ENCODE results near the gene KCNMA1.

Gene KCNMA1

GRCh38 chr10:77081481-77081891, 556.1 kb downstream of the KCNMA1 start:
- DNase-seq (ENCODE audit: insufficient read length, low spot score) (no peak), FAIRE-seq (no peak)

- no peak for DNase-seq (ENCODE audit: insufficient read length, low spot score)
- FAIRE-seq = no peak
Measured at GRCh38 chr10:77080361-77081027, 557.1 kb downstream of the KCNMA1 start.

GRCh38 chr10:77079592-77080300, 557.9 kb downstream of the KCNMA1 start:
- FAIRE-seq (no peak), DNase-seq (ENCODE audit: insufficient read length, low spot score) (no peak)

GRCh38 chr10:77077316-77077945, 560.2 kb downstream of the KCNMA1 start:
- DNase-seq (ENCODE audit: insufficient read length, low spot score) (no peak), FAIRE-seq (no peak)

GRCh38 chr10:77075926-77076325, 561.7 kb downstream of the KCNMA1 start:
- no peak for DNase-seq (ENCODE audit: insufficient read length, low spot score)
- FAIRE-seq = no peak

GRCh38 chr10:77074104-77074624, 563.4 kb downstream of the KCNMA1 start:
- FAIRE-seq (no peak), DNase-seq (ENCODE audit: insufficient read length, low spot score) (no peak)

- no peak for DNase-seq (ENCODE audit: insufficient read length, low spot score)
- FAIRE-seq = no peak
Measured at GRCh38 chr10:77073663-77073960, 564.0 kb downstream of the KCNMA1 start.

- FAIRE-seq (no peak), DNase-seq (ENCODE audit: insufficient read length, low spot score) (no peak)
Measured at GRCh38 chr10:77072836-77073662, 564.6 kb downstream of the KCNMA1 start.

- DNase-seq (ENCODE audit: insufficient read length, low spot score) (no peak), FAIRE-seq (no peak)
Measured at GRCh38 chr10:77072361-77072835, 565.2 kb downstream of the KCNMA1 start.

GRCh38 chr10:77071956-77072355, 565.7 kb downstream of the KCNMA1 start:
- no peak for FAIRE-seq
- DNase-seq (ENCODE audit: insufficient read length, low spot score) = no peak

- DNase-seq (ENCODE audit: insufficient read length, low spot score) (no peak), FAIRE-seq (no peak)
Measured at GRCh38 chr10:77071001-77071511, 566.6 kb downstream of the KCNMA1 start.

GRCh38 chr10:77070346-77070745, 567.3 kb downstream of the KCNMA1 start:
- no peak for FAIRE-seq
- no peak for DNase-seq (ENCODE audit: insufficient read length, low spot score)

GRCh38 chr10:77068969-77069368, 568.6 kb downstream of the KCNMA1 start:
- DNase-seq (ENCODE audit: insufficient read length, low spot score) (no peak), FAIRE-seq (no peak)

- DNase-seq (ENCODE audit: insufficient read length, low spot score) (no peak), FAIRE-seq (no peak)
Measured at GRCh38 chr10:77068272-77068671, 569.3 kb downstream of the KCNMA1 start.

GRCh38 chr10:77062381-77062780, 575.2 kb downstream of the KCNMA1 start:
- no peak for DNase-seq (ENCODE audit: insufficient read length, low spot score)

GRCh38 chr10:77060913-77061312, 576.7 kb downstream of the KCNMA1 start:
- no peak for DNase-seq (ENCODE audit: insufficient read length, low spot score)
- FAIRE-seq = no peak

More at GRCh38 chr10:77062381-77062780, 575.2 kb downstream of the KCNMA1 start:
- no peak for FAIRE-seq

- FAIRE-seq (no peak), DNase-seq (ENCODE audit: insufficient read length, low spot score) (no peak)
Measured at GRCh38 chr10:77056650-77057049, 581.0 kb downstream of the KCNMA1 start.

- DNase-seq (ENCODE audit: insufficient read length, low spot score) (no peak), FAIRE-seq (no peak)
Measured at GRCh38 chr10:77052593-77052992, 585.0 kb downstream of the KCNMA1 start.

- no peak for FAIRE-seq
- no peak for DNase-seq (ENCODE audit: insufficient read length, low spot score)
Measured at GRCh38 chr10:77051837-77052236, 585.8 kb downstream of the KCNMA1 start.

- no peak for FAIRE-seq
- no peak for DNase-seq (ENCODE audit: insufficient read length, low spot score)
Measured at GRCh38 chr10:77049896-77050295, 587.7 kb downstream of the KCNMA1 start.

GRCh38 chr10:77049146-77049545, 588.5 kb downstream of the KCNMA1 start:
- FAIRE-seq (no peak), DNase-seq (ENCODE audit: insufficient read length, low spot score) (no peak)

All from GM19239 (cell line).